IPS-18a (cell line): Measurements from ENCODE around the gene RAB42.
A peak's percentile ranks its signal among the peaks of the same experiment; 100 is the strongest.
"Not testable (repeated sequence)": the region's sequence is repeated elsewhere in the genome, so short reads cannot be mapped to it uniquely, and the experiment has no call there.

Experiments used
- H3K27ac ChIP-seq: one replicate; pipeline ENCODE4 v1.5.1; 2013; ENCODE audit warnings: low read length
- H3K27me3 ChIP-seq: one replicate; pipeline ENCODE4 v1.6.1; 2013; ENCODE audit warnings: mild to moderate bottlenecking, low read length; ENCODE audit not compliant: control insufficient read depth, insufficient read depth
- H3K36me3 ChIP-seq: one replicate; pipeline ENCODE4 v1.6.1; 2013; ENCODE audit warnings: low read depth, low read length; ENCODE audit not compliant: control insufficient read depth
- H3K4me1 ChIP-seq: one replicate; pipeline ENCODE4 v1.6.1; 2013; ENCODE audit warnings: low read depth, low read length; ENCODE audit not compliant: control insufficient read depth
- H3K4me3 ChIP-seq: one replicate; pipeline ENCODE4 v1.5.1; 2013; ENCODE audit warnings: low read length
- H3K9ac ChIP-seq: one replicate; pipeline ENCODE4 v1.6.1; 2013; ENCODE audit warnings: mild to moderate bottlenecking, low read length, moderate library complexity
- H3K9me3 ChIP-seq: one replicate; pipeline ENCODE4 v1.6.1; 2013; ENCODE audit warnings: low read depth, low read length; ENCODE audit not compliant: control insufficient read depth

RAB42 gene

GRCh38 chr1:28592321-28593071 is 431 bp downstream of the RAB42 start:
- Histone ChIP-seq H3K4me1 (peaks cover 22% of the 10 kb centered on the region), H3K9ac (peak overlapping the region; percentile 54), H3K27ac (no peak overlapping the region), H3K9me3 (no peaks in the 10 kb centered on the region), H3K4me3 (peak overlapping the region; percentile 81), H3K36me3 (no peaks in the 10 kb centered on the region), H3K27me3 (peaks cover 11% of the 10 kb centered on the region)

DNA sequence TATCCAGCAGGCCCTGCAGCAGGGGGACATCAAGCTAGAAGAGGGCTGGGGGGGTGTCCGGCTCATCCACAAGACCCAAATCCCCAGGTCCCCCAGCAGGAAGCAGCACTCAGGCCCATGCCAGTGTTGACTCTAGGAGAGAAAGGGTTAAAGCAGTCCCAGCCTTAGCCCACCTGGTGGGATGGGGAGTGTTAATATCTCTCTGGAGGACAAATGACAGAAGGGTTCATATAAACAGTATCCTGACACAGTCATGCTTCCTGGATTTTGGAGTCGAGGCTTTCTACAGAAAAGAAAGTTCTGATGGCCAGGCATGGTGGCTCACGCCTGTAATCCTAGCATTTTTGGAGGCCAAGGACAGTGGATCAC is 1.9 kb downstream of the RAB42 start:
- H3K4me3 ChIP-seq, H3K9me3 ChIP-seq, H3K27ac ChIP-seq, H3K36me3 ChIP-seq, H3K9ac ChIP-seq: not testable (repeated sequence)
- H3K27me3 ChIP-seq: peaks cover 11% of the 10 kb centered on the region
- peaks cover 22% of the 10 kb centered on the region for H3K4me1 ChIP-seq

DNA sequence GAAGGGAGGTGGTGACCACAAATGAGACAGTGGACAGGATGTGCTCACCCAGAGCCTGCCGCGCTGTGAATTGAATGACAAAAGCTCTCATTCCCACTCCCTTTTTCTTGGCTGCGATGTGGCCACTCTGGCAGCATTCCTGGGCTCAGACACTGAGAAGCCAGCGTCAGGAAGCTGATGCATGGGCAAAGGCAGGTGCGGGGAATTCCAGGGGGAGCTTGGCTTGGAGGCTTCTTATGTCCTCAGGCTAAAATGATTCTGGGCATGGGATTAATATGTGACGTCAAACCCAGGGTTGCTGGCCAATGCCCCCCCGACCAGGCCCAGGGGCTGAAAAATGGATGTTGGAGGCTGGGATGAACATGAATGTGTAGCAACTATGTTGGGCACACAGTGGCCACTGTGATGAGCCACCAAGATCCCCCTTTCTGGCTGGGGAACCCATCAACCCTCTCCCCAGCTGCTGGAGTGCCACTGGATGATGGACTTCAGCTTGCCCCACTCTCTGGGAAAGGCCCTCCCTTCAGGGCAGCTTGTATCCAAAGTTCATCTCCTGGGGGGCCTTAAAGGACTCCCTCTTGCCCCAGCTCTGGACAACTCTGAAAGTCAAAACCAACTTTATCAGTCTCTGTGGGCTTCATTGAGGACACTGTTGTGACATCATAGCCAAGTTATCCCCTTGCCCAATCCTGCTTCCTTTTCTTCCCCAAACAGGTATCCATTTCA is 2.8 kb downstream of the RAB42 start:
- not testable (repeated sequence) for H3K4me3 ChIP-seq

DNA sequence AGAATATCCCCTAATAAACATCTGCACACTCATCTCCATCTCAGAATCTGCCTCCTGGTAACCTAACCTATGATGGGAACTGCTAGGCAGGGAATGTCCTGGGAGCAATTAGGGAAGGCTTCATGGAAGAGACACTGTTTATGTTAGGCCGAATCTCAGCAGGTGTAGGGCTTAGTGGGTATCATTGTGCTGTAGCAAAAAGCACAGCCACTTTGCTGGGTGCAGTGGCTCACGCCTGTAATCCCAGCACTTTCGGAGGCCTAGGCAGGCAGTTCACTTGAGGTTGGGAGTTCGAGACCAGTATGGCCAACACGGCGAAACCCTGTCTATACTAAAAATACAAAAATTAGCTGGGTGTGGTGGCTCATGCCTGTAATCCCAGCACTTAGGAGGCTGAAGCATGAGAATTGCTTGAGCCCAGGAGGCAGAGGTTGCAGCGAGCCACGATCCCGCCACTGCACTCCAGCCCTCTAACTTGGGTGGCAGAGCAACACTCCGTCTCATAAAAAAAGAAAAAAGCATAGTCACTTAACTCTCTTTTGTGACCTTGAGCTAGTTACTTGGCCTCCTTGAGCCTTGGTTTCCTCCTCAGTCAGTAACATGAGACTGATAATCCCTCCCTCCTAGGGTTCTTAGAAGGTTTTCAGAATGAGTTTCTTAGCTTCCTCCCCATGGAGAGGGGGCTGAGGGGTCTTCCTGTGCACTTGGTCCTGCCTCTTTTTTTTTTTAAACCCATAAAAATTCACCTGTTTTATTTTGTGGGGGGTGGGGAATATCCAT is 3.5 kb downstream of the RAB42 start:
- Histone ChIP-seq H3K4me1 (peaks cover 18% of the 10 kb centered on the region), H3K27me3 (peaks cover 11% of the 10 kb centered on the region), H3K9ac (no peak overlapping the region), H3K27ac (no peak overlapping the region), H3K9me3 (no peaks in the 10 kb centered on the region), H3K4me3 (no peak overlapping the region), H3K36me3 (no peaks in the 10 kb centered on the region)

More for the DNA sequence above, 2.8 kb downstream of the RAB42 start:
- H3K27ac ChIP-seq, H3K36me3 ChIP-seq, H3K9me3 ChIP-seq, H3K9ac ChIP-seq: not testable (repeated sequence)
- H3K27me3 ChIP-seq: peaks cover 11% of the 10 kb centered on the region
- peaks cover 22% of the 10 kb centered on the region for H3K4me1 ChIP-seq

- H3K27ac ChIP-seq, H3K9me3 ChIP-seq, H3K4me3 ChIP-seq, H3K36me3 ChIP-seq, H3K9ac ChIP-seq: not testable (repeated sequence)
- Histone ChIP-seq H3K4me1 (peaks cover 18% of the 10 kb centered on the region), H3K27me3 (peaks cover 10% of the 10 kb centered on the region)
These were observed 4.2 kb downstream of the RAB42 start for GRCh38 chr1:28596276-28596675.

GRCh38 chr1:28601696-28602095 is 9.6 kb downstream of the RAB42 start:
- Histone ChIP-seq H3K4me1 (no peaks in the 10 kb centered on the region), H3K9me3 (no peaks in the 10 kb centered on the region), H3K27ac (no peak overlapping the region), H3K9ac (no peak overlapping the region), H3K36me3 (peaks cover 14% of the 10 kb centered on the region), H3K27me3 (no peaks in the 10 kb centered on the region), H3K4me3 (no peak overlapping the region)

GRCh38 chr1:28602536-28603439 is 10.7 kb downstream of the RAB42 start:
- Histone ChIP-seq H3K4me3 (no peak overlapping the region), H3K9me3 (no peaks in the 10 kb centered on the region), H3K27me3 (no peaks in the 10 kb centered on the region), H3K9ac (no peak overlapping the region), H3K4me1 (no peaks in the 10 kb centered on the region), H3K27ac (no peak overlapping the region), H3K36me3 (peaks cover 14% of the 10 kb centered on the region)

- Histone ChIP-seq H3K9ac (no peak overlapping the region), H3K27me3 (no peaks in the 10 kb centered on the region), H3K4me3 (no peak overlapping the region), H3K27ac (no peak overlapping the region), H3K9me3 (no peaks in the 10 kb centered on the region), H3K4me1 (no peaks in the 10 kb centered on the region), H3K36me3 (peaks cover 14% of the 10 kb centered on the region)
These were observed 12.3 kb downstream of the RAB42 start for GRCh38 chr1:28604411-28604810.

- Histone ChIP-seq H3K27ac (no peak overlapping the region), H3K9ac (no peak overlapping the region), H3K36me3 (peaks cover 14% of the 10 kb centered on the region), H3K4me1 (no peaks in the 10 kb centered on the region), H3K27me3 (no peaks in the 10 kb centered on the region), H3K4me3 (no peak overlapping the region), H3K9me3 (no peaks in the 10 kb centered on the region)
These were observed 12.9 kb downstream of the RAB42 start for GRCh38 chr1:28604962-28605361.

- Histone ChIP-seq H3K9me3 (no peaks in the 10 kb centered on the region), H3K27me3 (no peaks in the 10 kb centered on the region), H3K27ac (no peak overlapping the region), H3K9ac (no peak overlapping the region), H3K4me3 (no peak overlapping the region), H3K36me3 (peaks cover 19% of the 10 kb centered on the region), H3K4me1 (no peaks in the 10 kb centered on the region)
These were observed 14.7 kb downstream of the RAB42 start for GRCh38 chr1:28606771-28607170.

- H3K36me3 ChIP-seq: peaks cover 31% of the 10 kb centered on the region
- H3K9ac ChIP-seq: no peak overlapping the region
- no peaks in the 10 kb centered on the region for H3K4me1 ChIP-seq
- H3K27me3 ChIP-seq: no peaks in the 10 kb centered on the region
- no peak overlapping the region for H3K27ac ChIP-seq
- H3K9me3 ChIP-seq: no peaks in the 10 kb centered on the region
- H3K4me3 ChIP-seq: no peak overlapping the region
These were observed 21.1 kb downstream of the RAB42 start for GRCh38 chr1:28613175-28613574.
